ENCODE measurements around the gene MT1E. TPM values are rescaled to one million over a fixed set of nuclear protein-coding genes. Genes with fewer than 3 reads are reported as not detected.

Gene MT1E
- total and polyA plus RNA-seq, 2 of the 8 experiments (the other 6 are each of a cell fraction or from before 2014, with no cell fraction given): 7.9 to 117 TPM

- no peak for TF ChIP-seq CHD7 (IDR thresholded peaks at IDR 0.05; ENCODE audit: insufficient replicate concordance, low read length)
- no peak for TF ChIP-seq MAFK (IDR thresholded peaks at IDR 0.05; ENCODE audit: low read depth, low read length)
- no peak for TF ChIP-seq HDAC2 (IDR thresholded peaks at IDR 0.05; ENCODE audit: borderline replicate concordance in 1 of 2, low read depth in 2 of 2, low read length in 2 of 2)
- TF ChIP-seq CBX5 (IDR thresholded peaks at IDR 0.05; ENCODE audit: low read depth, low read length): no peak
- no peak for TF ChIP-seq SP4 (IDR thresholded peaks at IDR 0.05; ENCODE audit: low read length)
- TF ChIP-seq YY1 (IDR thresholded peaks at IDR 0.05; ENCODE audit: low read depth, low read length): no peak
- TF ChIP-seq NRF1 (IDR thresholded peaks at IDR 0.05; ENCODE audit: low read depth, low read length): no peak
- no peak for TF ChIP-seq JUND (IDR thresholded peaks at IDR 0.05; ENCODE audit: low read length)
- TF ChIP-seq CEBPB (IDR thresholded peaks at IDR 0.05; ENCODE audit: low read depth, low read length): no peak
Measured at GRCh38 chr16:56611281-56611833, 14.2 kb upstream of the MT1E start (continued).
